ENCODE data around the gene PLXNA4.

GRCh38 chr7:132189881-132190280 is 386.4 kb downstream of the PLXNA4 start:
- TF ChIP-seq POLR2A (IDR thresholded peaks at IDR 0.05; ENCODE audit: borderline replicate concordance, extremely low read depth, insufficient read depth, insufficient read length) (no peak), EZH2 (IDR thresholded peaks at IDR 0.05) (no peak), POLR2AphosphoS5 (IDR thresholded peaks at IDR 0.05; ENCODE audit: low read depth, low read length) (no peak), CTCF (IDR thresholded peaks at IDR 0.05 in 2 of 3, conservative IDR thresholded peaks at IDR 0.05 in 1 of 3; ENCODE audit: borderline replicate concordance in 1 of 3, insufficient read depth in 1 of 3, low read depth in 2 of 3, low read length in 2 of 3) (no peak), RAD21 (IDR thresholded peaks at IDR 0.05; ENCODE audit: low read depth) (no peak), JUND (IDR thresholded peaks at IDR 0.05) (no peak), SRF (IDR thresholded peaks at IDR 0.05; ENCODE audit: low read depth) (no peak), ZBTB33 (IDR thresholded peaks at IDR 0.05; ENCODE audit: extremely low read depth, insufficient replicate concordance, low read length) (no peak), YY1 (IDR thresholded peaks at IDR 0.05; ENCODE audit: extremely low read depth, insufficient replicate concordance, low read depth, low read length) (no peak), EGR1 (IDR thresholded peaks at IDR 0.05; ENCODE audit: low read depth) (no peak)
